CD14-positive monocyte (primary cell): ENCODE data around the gene MED13L. TPM values are rescaled to one million over a fixed set of nuclear protein-coding genes. Genes with fewer than 3 reads are reported as not detected.
A peak's percentile ranks its signal among the peaks of the same experiment; 100 is the strongest.

ENCODE experiments used
- DNase-seq, 3 donors: peaks; one replicate each; pipeline ENCODE4 v3.0.0-alpha.2; 2011 to 2022
- H2AFZ ChIP-seq: 2 replicates; pipeline ENCODE4 v1.6.0; 2012; ENCODE audit warnings: mild to moderate bottlenecking, low read depth, low read length, inconsistent platforms; ENCODE audit not compliant: insufficient read depth, poor library complexity, severe bottlenecking
- H3K27ac ChIP-seq, 2 donors: 1 replicate in 1 of 2; 2 replicates in 1 of 2; pipeline ENCODE4 v1.5.1; 2012 to 2013; ENCODE audit warnings: low read length in 2 of 2, control low read depth in 1 of 2, inconsistent platforms in 1 of 2, low read depth in 1 of 2, mild to moderate bottlenecking in 1 of 2
- H3K27me3 ChIP-seq, 2 donors: one replicate each; pipeline versions ENCODE4 v1.6.0 to v1.6.1; 2011 to 2013; ENCODE audit warnings: low read length in 2 of 2; ENCODE audit not compliant: control insufficient read depth in 2 of 2, insufficient read depth in 2 of 2
- H3K36me3 ChIP-seq, 2 donors: replicated peaks in 1 of 2; 1 replicate in 1 of 2; 2 replicates in 1 of 2; pipeline versions ENCODE4 v1.5.1 to v1.6.1; 2012 to 2013; ENCODE audit warnings: low read length in 2 of 2, control low read depth in 1 of 2, inconsistent platforms in 1 of 2, mild to moderate bottlenecking in 1 of 2; ENCODE audit not compliant: insufficient read depth in 2 of 2, control insufficient read depth in 1 of 2
- H3K4me1 ChIP-seq, 2 donors: 1 replicate in 1 of 2; 2 replicates in 1 of 2; pipeline versions ENCODE4 v1.5.1 to v1.6.1; 2012 to 2013; ENCODE audit warnings: low read length in 2 of 2, control low read depth in 1 of 2, inconsistent platforms in 1 of 2, mild to moderate bottlenecking in 1 of 2, moderate library complexity in 1 of 2; ENCODE audit not compliant: insufficient read depth in 2 of 2, control insufficient read depth in 1 of 2
- H3K4me2 ChIP-seq: replicated peaks from 2 replicates; pipeline ENCODE3; 2012; ENCODE audit warnings: low read length, moderate library complexity, mild to moderate bottlenecking; ENCODE audit not compliant: poor library complexity, severe bottlenecking; ENCODE audit errors: extremely low read depth
- H3K4me3 ChIP-seq, 3 experiments: fragments of 200-600 bp in 1 of 3; sonication (generic) in 1 of 3; replicated peaks in 1 of 3; 1 replicate in 2 of 3; 2 replicates in 1 of 3; pipeline ENCODE4 v1.5.1; 2011 to 2013; ENCODE audit warnings: low read length in 3 of 3, mild to moderate bottlenecking in 3 of 3, control low read depth in 2 of 3, low read depth in 2 of 3, inconsistent platforms in 1 of 3, moderate library complexity in 1 of 3
- H3K79me2 ChIP-seq: 2 replicates; pipeline ENCODE4 v1.6.0; 2012; ENCODE audit warnings: mild to moderate bottlenecking, control low read depth, inconsistent platforms, low read length, moderate library complexity; ENCODE audit not compliant: insufficient read depth
- H3K9ac ChIP-seq: 2 replicates; pipeline ENCODE4 v1.6.0; 2017; ENCODE audit warnings: low read length, mild to moderate bottlenecking; ENCODE audit not compliant: insufficient read depth, poor library complexity, severe bottlenecking
- H3K9me3 ChIP-seq, 2 donors: replicated peaks in 1 of 2; 1 replicate in 1 of 2; 2 replicates in 1 of 2; pipeline versions ENCODE4 v1.5.1 to v1.6.1; 2012 to 2013; ENCODE audit warnings: low read length in 2 of 2, control low read depth in 1 of 2; ENCODE audit not compliant: control insufficient read depth in 1 of 2, insufficient read depth in 1 of 2
- H4K20me1 ChIP-seq: 2 replicates; pipeline ENCODE4 v1.6.0; 2012; ENCODE audit warnings: mild to moderate bottlenecking, low read length, control low read depth, moderate library complexity; ENCODE audit not compliant: insufficient read depth
- H3K27ac Mint-ChIP-seq, 7 donors: one replicate each; pipeline ENCODE4 v1.8.0; 2020; ENCODE audit warnings: mild to moderate bottlenecking in 7 of 7, mixed read lengths in 7 of 7, moderate library complexity in 6 of 7, inconsistent platforms in 2 of 7
- H3K27me3 Mint-ChIP-seq, 3 donors: one replicate each; pipeline ENCODE4 v1.8.0; 2021 to 2022; ENCODE audit warnings: low read depth in 3 of 3, mild to moderate bottlenecking in 3 of 3, mixed read lengths in 3 of 3, moderate library complexity in 3 of 3, inconsistent platforms in 1 of 3
- H3K36me3 Mint-ChIP-seq, 2 donors: one replicate each; pipeline ENCODE4 v1.8.0; 2020; ENCODE audit warnings: mixed read lengths in 2 of 2, inconsistent platforms in 1 of 2, mild to moderate bottlenecking in 1 of 2
- H3K4me1 Mint-ChIP-seq: one replicate; pipeline ENCODE4 v1.8.0; 2020; ENCODE audit warnings: mild to moderate bottlenecking, mixed read lengths
- H3K4me3 Mint-ChIP-seq, 2 donors: one replicate each; pipeline ENCODE4 v1.8.0; 2020; ENCODE audit warnings: mild to moderate bottlenecking in 2 of 2, mixed read lengths in 2 of 2, moderate library complexity in 1 of 2
- H3K9me3 Mint-ChIP-seq, 7 donors: one replicate each; pipeline ENCODE4 v1.8.0; 2020 to 2022; ENCODE audit warnings: mixed read lengths in 7 of 7, mild to moderate bottlenecking in 6 of 7, moderate library complexity in 6 of 7, inconsistent platforms in 2 of 7
- WGBS: methylation state at CpG from one replicate; pipeline ENCODE4 v1.1.5; 2013; ENCODE audit warnings: missing lambda C conversion rate; ENCODE audit not compliant: insufficient coverage; 5-methylcytosine and 5-hydroxymethylcytosine counted together
- intact Hi-C, 2 donors: fragments of 100-400 bp; cut with micrococcal nuclease; formaldehyde crosslinking; loops; one replicate each; pipeline versions ENCODE4 v1.15.0 to v1.15.1; 2023
- polyA minus RNA-seq: library from RNA; depleted of rRNA, polyadenylated mRNA; stranded (reverse); fragments of >200 nt; gene quantifications from 2 replicates; pipeline ENCODE4 v1.2.3, GENCODE V29; 2012
- polyA plus RNA-seq, 3 donors: library from polyadenylated mRNA; depleted of rRNA in 1 of 3; unstranded in 2 of 3; stranded (reverse) in 1 of 3; fragments of 300-500 nt in 2 of 3; fragments of >200 nt in 1 of 3; fragmentation: Illumina TruSeq in 2 of 3; gene quantifications; 1 replicate in 2 of 3; 2 replicates in 1 of 3; pipeline ENCODE4 v1.2.3, GENCODE V29; 2012 to 2021
- total RNA-seq, 12 experiments: library from RNA in 1 of 12; stranded (reverse) in 1 of 12; fragments of 120-200 nt in 1 of 12; gene quantifications; one replicate each; pipeline ENCODE4 v1.2.4 and lab custom pipeline; 2013 to 2026; ENCODE audit warnings: mixed read lengths in 6 of 12, inconsistent platforms in 1 of 12
- TF ChIP-seq, protein P1 (sequence below): fragments of 200-600 bp; IDR thresholded peaks from one replicate; pipeline ENCODE4 v1.8.0; 2022; ENCODE audit warnings: antibody characterized with exemption, mild to moderate bottlenecking

MED13L gene
- 127 TPM for total RNA-seq (2013)
- polyA plus RNA-seq (10 to 100 TPM in 1 of 3 donors, 1 to 10 TPM in 2; 4.4 to 42.0 (median 7.5) TPM), polyA minus RNA-seq (105 and 122 TPM in 2 replicates), total RNA-seq (lab: John Stamatoyannopoulos, UW) (506 to 848 (median 630) reads per million in 11 experiments)

DNA sequence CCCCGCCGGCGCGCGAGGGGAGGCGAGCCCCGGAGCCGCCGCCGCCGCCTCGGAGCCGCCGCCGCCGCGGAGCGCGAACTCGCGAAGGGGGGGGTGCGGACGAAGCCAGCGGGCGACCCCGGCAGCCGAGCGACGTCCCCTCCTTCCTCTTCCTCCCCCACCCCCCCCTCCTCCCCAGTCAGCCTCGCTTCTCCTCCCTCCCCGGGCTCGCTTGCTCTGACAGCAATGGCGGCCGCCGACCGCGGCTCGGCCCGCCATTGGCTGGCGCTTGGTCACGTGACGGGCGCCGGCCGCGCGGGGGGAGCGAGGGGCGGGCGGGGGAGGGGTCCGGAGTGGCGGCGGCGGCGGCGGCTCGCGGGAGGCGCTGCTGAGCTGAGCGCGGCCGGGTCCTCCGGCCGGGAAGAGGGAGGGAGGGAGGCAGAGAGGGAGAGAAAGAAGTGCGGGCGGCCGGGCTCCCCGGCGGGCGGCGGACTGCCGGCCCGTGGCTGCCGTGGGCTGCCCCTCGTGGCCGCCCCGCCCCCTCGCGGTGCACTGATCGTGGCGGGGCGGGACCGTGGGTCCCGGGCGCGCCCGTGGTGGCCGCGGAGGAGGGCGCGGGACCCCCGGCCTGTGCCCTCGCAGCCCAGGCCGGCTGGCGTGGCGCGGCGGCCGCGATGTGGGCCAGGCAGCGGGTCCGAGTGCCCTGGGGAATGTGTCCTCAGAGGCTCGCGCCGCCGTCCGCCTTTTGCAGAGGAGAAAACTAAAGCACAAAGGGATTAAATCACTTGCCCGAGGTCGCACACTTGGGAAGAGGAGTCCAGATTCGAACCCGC, at the start of gene MED13L:
MED13L (minus strand) TSS at position 227 of the 812 bp plus-strand sequence. CDS start 562 bp downstream, outside the sequence.
- H3K27ac Mint-ChIP-seq, result peak within 1 kb of the TSS; percentile 95 to 98 (median 96)
- Histone ChIP-seq H3K9ac (peak within 1 kb of the TSS; percentile 90), H3K36me3 (no peaks in the 10 kb centered on the region), H3K9me3 (no peaks in the 10 kb centered on the region), H3K27ac (peak within 1 kb of the TSS; percentile 86 to 94), H3K4me2 (peak within 1 kb of the TSS; percentile 82), H3K27me3 (no peaks in the 10 kb centered on the region), H3K4me1 (peaks cover 57 to 78% of the 10 kb centered on the region in 2 donors), H2AFZ (peak within 1 kb of the TSS; percentile 57), H4K20me1 (peaks cover 40% of the 10 kb centered on the region), H3K79me2 (peaks cover 68% of the 10 kb centered on the region), H3K4me3 (peak within 1 kb of the TSS; percentile 83 to 98 (median 94))
- peaks cover 66% of the 10 kb centered on the region for H3K4me1 Mint-ChIP-seq
- under 1% methylated on average over 91 of the region's 111 CpGs for WGBS
- peak within 1 kb of the TSS; percentile 93 to 99 for H3K4me3 Mint-ChIP-seq
- peaks cover 3 to 4% of the 10 kb centered on the region in 2 donors for H3K36me3 Mint-ChIP-seq
- H3K9me3 Mint-ChIP-seq, result no peaks in the 10 kb centered on the region
- peaks cover 0 to 1% (median 1%) of the 10 kb centered on the region in 3 donors for H3K27me3 Mint-ChIP-seq
- peak; percentile 87 to 90 (median 88) for DNase-seq
- intact Hi-C loops, result loop anchor here (5.0 to 10.0 kb wide), 4 partner anchors 127 to 317 kb away; partner anchors contain the start of gene MAP1LC3B2 (in 1 of the 2)
- TF ChIP-seq, protein P1, sequence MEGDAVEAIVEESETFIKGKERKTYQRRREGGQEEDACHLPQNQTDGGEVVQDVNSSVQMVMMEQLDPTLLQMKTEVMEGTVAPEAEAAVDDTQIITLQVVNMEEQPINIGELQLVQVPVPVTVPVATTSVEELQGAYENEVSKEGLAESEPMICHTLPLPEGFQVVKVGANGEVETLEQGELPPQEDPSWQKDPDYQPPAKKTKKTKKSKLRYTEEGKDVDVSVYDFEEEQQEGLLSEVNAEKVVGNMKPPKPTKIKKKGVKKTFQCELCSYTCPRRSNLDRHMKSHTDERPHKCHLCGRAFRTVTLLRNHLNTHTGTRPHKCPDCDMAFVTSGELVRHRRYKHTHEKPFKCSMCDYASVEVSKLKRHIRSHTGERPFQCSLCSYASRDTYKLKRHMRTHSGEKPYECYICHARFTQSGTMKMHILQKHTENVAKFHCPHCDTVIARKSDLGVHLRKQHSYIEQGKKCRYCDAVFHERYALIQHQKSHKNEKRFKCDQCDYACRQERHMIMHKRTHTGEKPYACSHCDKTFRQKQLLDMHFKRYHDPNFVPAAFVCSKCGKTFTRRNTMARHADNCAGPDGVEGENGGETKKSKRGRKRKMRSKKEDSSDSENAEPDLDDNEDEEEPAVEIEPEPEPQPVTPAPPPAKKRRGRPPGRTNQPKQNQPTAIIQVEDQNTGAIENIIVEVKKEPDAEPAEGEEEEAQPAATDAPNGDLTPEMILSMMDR, result peak; percentile 37

DNA sequence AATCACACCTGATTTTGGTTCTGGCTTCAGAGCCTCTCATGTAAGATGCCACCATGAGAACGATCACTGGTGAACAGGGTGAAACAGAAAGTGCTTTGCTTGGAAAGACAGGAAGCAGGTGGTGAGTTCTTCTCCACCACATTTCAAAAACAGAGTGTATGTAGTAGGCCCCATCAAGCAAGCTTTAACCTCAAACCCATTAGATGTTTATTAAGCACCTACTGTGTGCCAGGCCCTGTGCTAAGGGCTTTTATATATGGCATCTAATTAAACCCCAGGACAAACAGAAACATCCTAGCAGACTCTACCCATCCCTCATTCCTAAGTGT, 47.8 kb upstream of the MED13L start:
- peak overlapping the region; percentile 33 for H3K9ac ChIP-seq
- H3K4me3 ChIP-seq, result peak overlapping the region in 2 of 3 experiments; percentile 22 to 48
- H2AFZ ChIP-seq, result peak overlapping the region; percentile 70
- peak overlapping the region; percentile 52 for H3K4me2 ChIP-seq
- Mint-ChIP-seq H3K36me3 (peaks cover 0 to 1% of the 10 kb centered on the region in 2 donors), H3K27ac (peak overlapping the region; percentile 92 to 98 (median 97)), H3K27me3 (no peaks in the 10 kb centered on the region), H3K9me3 (peaks cover 0 to 2% (median 0%) of the 10 kb centered on the region in 7 donors), H3K4me1 (peaks cover 40% of the 10 kb centered on the region), H3K4me3 (peak overlapping the region in 1 of 2 donors; percentile 85)
- DNase-seq, result peak in 1 of 3 donors; percentile 22
- H3K36me3 ChIP-seq, result no peaks in the 10 kb centered on the region
- H3K9me3 ChIP-seq, result no peaks in the 10 kb centered on the region
- intact Hi-C loops, result no loop called here
- 0% methylated on average over 1 of the region's 1 CpG for WGBS
- TF ChIP-seq, protein P1, result no peak
- H3K79me2 ChIP-seq, result no peaks in the 10 kb centered on the region
- H3K27ac ChIP-seq, result peak overlapping the region; percentile 75 to 90
- H3K4me1 ChIP-seq, result peaks cover 38 to 39% of the 10 kb centered on the region in 2 donors
- H4K20me1 ChIP-seq, result no peaks in the 10 kb centered on the region
- H3K27me3 ChIP-seq, result no peaks in the 10 kb centered on the region
